DOHH2 (cell line): Measurements from ENCODE around the gene TTC28.

Experiments used
- EZH2phosphoT487 ChIP-seq: fragments of 200-600 bp; sonication (generic); IDR thresholded peaks from 2 replicates; pipeline ENCODE4 v1.6.1; 2017; ENCODE audit warnings: borderline replicate concordance, mild to moderate bottlenecking, antibody characterized with exemption, low read length, moderate library complexity, mixed read lengths
- TF ChIP-seq, protein P1 (sequence below): fragments of 200-600 bp; sonication (generic); IDR thresholded peaks from one replicate; pipeline ENCODE4 v1.5.1; 2014; ENCODE audit warnings: antibody characterized with exemption, mild to moderate bottlenecking, low read depth, low read length; ENCODE audit not compliant: poor library complexity, severe bottlenecking

DNA sequence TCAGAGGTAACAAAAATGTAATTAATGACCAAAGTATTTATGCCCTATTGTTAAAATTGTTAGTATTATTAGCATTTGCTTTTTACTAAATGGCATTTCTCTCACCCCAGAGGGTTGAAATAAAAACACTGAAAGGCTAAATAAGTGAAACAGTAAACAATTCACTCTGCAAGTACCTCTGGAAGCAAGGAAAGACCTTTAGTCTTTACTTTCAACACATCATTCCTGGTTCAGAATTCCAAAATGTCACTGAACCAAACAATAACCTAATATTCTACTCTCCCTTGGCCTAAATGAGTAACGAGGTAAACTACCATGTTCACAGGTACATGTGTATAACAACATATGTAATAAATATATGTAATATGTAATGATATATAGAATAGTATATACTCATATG lies 369.3 kb downstream of the TTC28 start:
- TF ChIP-seq EZH2phosphoT487 = no peak
- TF ChIP-seq, protein P1, sequence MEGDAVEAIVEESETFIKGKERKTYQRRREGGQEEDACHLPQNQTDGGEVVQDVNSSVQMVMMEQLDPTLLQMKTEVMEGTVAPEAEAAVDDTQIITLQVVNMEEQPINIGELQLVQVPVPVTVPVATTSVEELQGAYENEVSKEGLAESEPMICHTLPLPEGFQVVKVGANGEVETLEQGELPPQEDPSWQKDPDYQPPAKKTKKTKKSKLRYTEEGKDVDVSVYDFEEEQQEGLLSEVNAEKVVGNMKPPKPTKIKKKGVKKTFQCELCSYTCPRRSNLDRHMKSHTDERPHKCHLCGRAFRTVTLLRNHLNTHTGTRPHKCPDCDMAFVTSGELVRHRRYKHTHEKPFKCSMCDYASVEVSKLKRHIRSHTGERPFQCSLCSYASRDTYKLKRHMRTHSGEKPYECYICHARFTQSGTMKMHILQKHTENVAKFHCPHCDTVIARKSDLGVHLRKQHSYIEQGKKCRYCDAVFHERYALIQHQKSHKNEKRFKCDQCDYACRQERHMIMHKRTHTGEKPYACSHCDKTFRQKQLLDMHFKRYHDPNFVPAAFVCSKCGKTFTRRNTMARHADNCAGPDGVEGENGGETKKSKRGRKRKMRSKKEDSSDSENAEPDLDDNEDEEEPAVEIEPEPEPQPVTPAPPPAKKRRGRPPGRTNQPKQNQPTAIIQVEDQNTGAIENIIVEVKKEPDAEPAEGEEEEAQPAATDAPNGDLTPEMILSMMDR = no peak
